ENCODE results near the gene NPFF. TPM values are rescaled to one million over a fixed set of nuclear protein-coding genes. Genes with fewer than 3 reads are reported as not detected.

NPFF gene
- total and polyA plus RNA-seq, 4 donors: not detected

- TF ChIP-seq CTCF (IDR thresholded peaks at IDR 0.05; ENCODE audit: low read depth, low read length, missing input control) (no peak), RXRA (IDR thresholded peaks at IDR 0.05) (no peak), TAF1 (conservative IDR thresholded peaks at IDR 0.05) (no peak)
Observed at GRCh38 chr12:53505086-53505485, 2.2 kb downstream of the NPFF start (continued).

GRCh38 chr12:53504004-53504920 lies 3.0 kb downstream of the NPFF start:
- Histone ChIP-seq H3K9me3 (ENCODE audit: control insufficient read depth in 4 of 4, low read length in 3 of 4) (no peaks in the 10 kb centered on the region), H3K9ac (ENCODE audit: low read depth in 1 of 2, low read length in 2 of 2) (no peak overlapping the region), H3K27ac (ENCODE audit: low read depth in 1 of 2, low read length in 2 of 2) (no peak overlapping the region), H3K27me3 (ENCODE audit: control insufficient read depth in 4 of 4, insufficient read depth in 4 of 4, low read length in 3 of 4) (no peaks in the 10 kb centered on the region), H3K4me1 (ENCODE audit: control insufficient read depth in 4 of 4, insufficient read depth in 4 of 4, low read length in 3 of 4) (peaks cover 5 to 25% (median 22%) of the 10 kb centered on the region in 4 donors), H3K4me3 (ENCODE audit: low read depth in 1 of 3, low read length in 3 of 3) (no peak overlapping the region), H3K36me3 (ENCODE audit: control insufficient read depth in 4 of 4, insufficient read depth in 3 of 4, low read depth in 1 of 4, low read length in 3 of 4) (peaks cover 0 to 19% (median 6%) of the 10 kb centered on the region in 4 donors)
- DNase-seq (ENCODE audit: low spot score): no peak
- no peak for TF ChIP-seq NR2F2 (IDR thresholded peaks at IDR 0.05)
- WGBS: 87% methylated on average over 14 of the region's 14 CpGs

GRCh38 chr12:53502983-53503728 lies 4.1 kb downstream of the NPFF start:
- Histone ChIP-seq H3K27me3 (ENCODE audit: control insufficient read depth in 4 of 4, insufficient read depth in 4 of 4, low read length in 3 of 4) (no peaks in the 10 kb centered on the region), H3K36me3 (ENCODE audit: control insufficient read depth in 4 of 4, insufficient read depth in 3 of 4, low read depth in 1 of 4, low read length in 3 of 4) (peaks cover 0 to 19% (median 6%) of the 10 kb centered on the region in 4 donors), H3K9me3 (ENCODE audit: control insufficient read depth in 4 of 4, low read length in 3 of 4) (no peaks in the 10 kb centered on the region), H3K27ac (ENCODE audit: low read depth in 1 of 2, low read length in 2 of 2) (peak overlapping the region; percentile 23 to 99), H3K4me1 (ENCODE audit: control insufficient read depth in 4 of 4, insufficient read depth in 4 of 4, low read length in 3 of 4) (peaks cover 5 to 30% (median 21%) of the 10 kb centered on the region in 4 donors), H3K9ac (ENCODE audit: low read depth in 1 of 2, low read length in 2 of 2) (peak overlapping the region in 1 of 2 donors; percentile 12), H3K4me3 (ENCODE audit: low read depth in 1 of 3, low read length in 3 of 3) (no peak overlapping the region)
- WGBS: 83% methylated on average over 10 of the region's 10 CpGs
- no peak for DNase-seq (ENCODE audit: low spot score)
- TF ChIP-seq ATF3 (IDR thresholded peaks at IDR 0.05): no peak
- TF ChIP-seq SP1 (IDR thresholded peaks at IDR 0.05): no peak
- peak; percentile 3 for TF ChIP-seq NR2F2 (IDR thresholded peaks at IDR 0.05)
- TF ChIP-seq RAD21 (IDR thresholded peaks at IDR 0.05): no peak

GRCh38 chr12:53502331-53502730 lies 5.0 kb downstream of the NPFF start:
- 58% methylated on average over 9 of the region's 9 CpGs for WGBS
- Histone ChIP-seq H3K36me3 (ENCODE audit: control insufficient read depth in 4 of 4, insufficient read depth in 3 of 4, low read depth in 1 of 4, low read length in 3 of 4) (peaks cover 0 to 19% (median 4%) of the 10 kb centered on the region in 4 donors), H3K9me3 (ENCODE audit: control insufficient read depth in 4 of 4, low read length in 3 of 4) (no peaks in the 10 kb centered on the region), H3K27me3 (ENCODE audit: control insufficient read depth in 4 of 4, insufficient read depth in 4 of 4, low read length in 3 of 4) (no peaks in the 10 kb centered on the region), H3K4me3 (ENCODE audit: low read depth in 1 of 3, low read length in 3 of 3) (peak overlapping the region; percentile 73 to 89 (median 74)), H3K9ac (ENCODE audit: low read depth in 1 of 2, low read length in 2 of 2) (peak overlapping the region in 1 of 2 donors; percentile 60), H3K4me1 (ENCODE audit: control insufficient read depth in 4 of 4, insufficient read depth in 4 of 4, low read length in 3 of 4) (peaks cover 5 to 30% (median 21%) of the 10 kb centered on the region in 4 donors), H3K27ac (ENCODE audit: low read depth in 1 of 2, low read length in 2 of 2) (peak overlapping the region; percentile 98 to 99)
- no peak for DNase-seq (ENCODE audit: low spot score)
- no peak for TF ChIP-seq ZBTB33 (IDR thresholded peaks at IDR 0.05)
- TF ChIP-seq FOXA1 (IDR thresholded peaks at IDR 0.05): no peak
- TF ChIP-seq FOXA2 (IDR thresholded peaks at IDR 0.05): no peak
- no peak for TF ChIP-seq CTCF (IDR thresholded peaks at IDR 0.05; ENCODE audit: low read depth, low read length, missing input control)
- no peak for TF ChIP-seq MAX (IDR thresholded peaks at IDR 0.05)
- TF ChIP-seq REST (IDR thresholded peaks at IDR 0.05): no peak

Measured in liver (tissue), 9 donors.